ENCODE measurements around the gene SGCE.

DNA sequence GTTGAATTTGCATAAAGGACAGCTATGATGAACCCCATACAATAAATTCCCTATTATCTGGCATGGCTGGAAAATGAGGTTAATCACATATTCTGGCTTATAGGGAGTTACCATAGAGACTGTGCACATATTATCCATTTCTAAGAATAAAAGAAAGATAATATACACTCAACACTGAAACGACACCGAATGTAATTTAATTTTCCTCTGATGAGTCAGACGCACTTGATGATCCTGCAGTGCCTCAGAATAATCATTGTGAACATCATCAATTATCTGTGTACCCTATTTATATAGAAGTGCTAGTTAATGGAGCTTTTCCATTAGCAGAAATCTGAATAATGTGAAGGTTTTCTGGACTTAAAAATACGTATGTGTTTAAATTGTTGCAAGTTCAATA, 60.2 kb downstream of the SGCE start:
- TF ChIP-seq POLR2A (IDR thresholded peaks at IDR 0.05) (no peak), CTCF (IDR thresholded peaks at IDR 0.05) (no peak)
